AG04450 (cell line): Measurements from ENCODE around the gene PPP2R2C. TPM values are rescaled to one million over a fixed set of nuclear protein-coding genes. Genes with fewer than 3 reads are reported as not detected.

Experiments used
- CTCF ChIA-PET: fragments of 300-600, 350-600 bp; formaldehyde crosslinking; extraction: SDS; loops from one replicate; lab custom pipeline; 2022; ENCODE audit warnings: antibody characterized with exemption, inconsistent platforms; lab: Charles Lee
- POLR2A ChIA-PET: fragments of 350-600 bp; formaldehyde crosslinking; extraction: SDS; loops from one replicate; lab custom pipeline; 2021; ENCODE audit warnings: antibody characterized with exemption, inconsistent platforms; lab: Yijun Ruan, JAX
- DNase-seq: peaks from one replicate; pipeline ENCODE4 v3.0.0-alpha.2; 2011; ENCODE audit warnings: low read depth, low spot score
- H3K27ac ChIP-seq: one replicate; pipeline ENCODE4 v1.5.1; 2012; ENCODE audit warnings: low read depth, low read length, control low read depth
- H3K27me3 ChIP-seq: one replicate; pipeline ENCODE4 v1.6.0; 2012; ENCODE audit warnings: low read length; ENCODE audit not compliant: control insufficient read depth, insufficient read depth
- H3K4me3 ChIP-seq: 2 replicates; pipeline ENCODE4 v1.5.1; 2011; ENCODE audit warnings: mild to moderate bottlenecking, low read depth, low read length, control low read depth
- H3K9me3 ChIP-seq: 2 replicates; pipeline ENCODE4 v1.5.1; 2012; ENCODE audit warnings: low read length; ENCODE audit not compliant: control insufficient read depth, insufficient read depth
- polyA plus RNA-seq: library from polyadenylated mRNA; depleted of rRNA; stranded (reverse); fragments of >200 nt; gene quantifications from 2 replicates; pipeline ENCODE4 v1.2.3, GENCODE V29; 2011
- TF ChIP-seq, protein P1 (sequence below): IDR thresholded peaks from 2 replicates; pipeline ENCODE4 v1.5.1; 2011; ENCODE audit warnings: low read depth, low read length, control low read depth, inconsistent platforms

The PPP2R2C gene
- polyA plus RNA-seq, 1 experiment = 0.07 TPM

DNA sequence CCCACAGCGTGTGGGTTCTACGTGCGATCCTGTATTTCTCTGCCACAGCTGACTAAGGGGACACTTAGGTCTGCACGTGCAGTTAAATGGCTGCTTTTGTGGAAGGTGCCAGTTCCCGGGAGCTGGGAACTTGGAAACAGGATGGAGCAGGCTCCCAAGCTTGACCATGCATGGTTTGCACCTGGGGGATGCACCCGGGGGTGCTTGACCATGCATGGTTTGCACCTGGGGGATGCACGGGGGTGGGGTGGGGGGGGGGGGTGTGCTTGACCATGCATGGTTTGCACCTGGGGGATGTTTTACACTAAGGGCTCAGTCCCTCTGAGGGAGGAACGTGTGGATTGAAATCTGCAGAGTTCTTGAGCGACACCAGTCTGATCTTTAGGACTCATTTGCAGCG lies 197.1 kb downstream of the PPP2R2C start:
- H3K27me3 ChIP-seq = no peaks in the 10 kb centered on the region
- ChIA-PET CTCF (interaction anchor here (1.2 to 19.8 kb wide), 2 partner anchors 12 to 53 kb away, joined by 3 to 310 read pairs; no protein-coding TSS in a partner anchor), POLR2A (no interaction called here)
- no peaks in the 10 kb centered on the region; the same call in 1 of the 2 replicates for H3K9me3 ChIP-seq
- H3K4me3 ChIP-seq = no peak overlapping the region
- H3K27ac ChIP-seq = no peak overlapping the region
- TF ChIP-seq, protein P1, sequence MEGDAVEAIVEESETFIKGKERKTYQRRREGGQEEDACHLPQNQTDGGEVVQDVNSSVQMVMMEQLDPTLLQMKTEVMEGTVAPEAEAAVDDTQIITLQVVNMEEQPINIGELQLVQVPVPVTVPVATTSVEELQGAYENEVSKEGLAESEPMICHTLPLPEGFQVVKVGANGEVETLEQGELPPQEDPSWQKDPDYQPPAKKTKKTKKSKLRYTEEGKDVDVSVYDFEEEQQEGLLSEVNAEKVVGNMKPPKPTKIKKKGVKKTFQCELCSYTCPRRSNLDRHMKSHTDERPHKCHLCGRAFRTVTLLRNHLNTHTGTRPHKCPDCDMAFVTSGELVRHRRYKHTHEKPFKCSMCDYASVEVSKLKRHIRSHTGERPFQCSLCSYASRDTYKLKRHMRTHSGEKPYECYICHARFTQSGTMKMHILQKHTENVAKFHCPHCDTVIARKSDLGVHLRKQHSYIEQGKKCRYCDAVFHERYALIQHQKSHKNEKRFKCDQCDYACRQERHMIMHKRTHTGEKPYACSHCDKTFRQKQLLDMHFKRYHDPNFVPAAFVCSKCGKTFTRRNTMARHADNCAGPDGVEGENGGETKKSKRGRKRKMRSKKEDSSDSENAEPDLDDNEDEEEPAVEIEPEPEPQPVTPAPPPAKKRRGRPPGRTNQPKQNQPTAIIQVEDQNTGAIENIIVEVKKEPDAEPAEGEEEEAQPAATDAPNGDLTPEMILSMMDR = no peak
- no peak for DNase-seq

GRCh38 chr4:6273661-6273990 lies 198.8 kb downstream of the PPP2R2C start:
- Histone ChIP-seq H3K4me3 (peak overlapping the region; percentile 39), H3K9me3 (no peaks in the 10 kb centered on the region; the same call in 1 of the 2 replicates), H3K27ac (peak overlapping the region; percentile 96), H3K27me3 (no peaks in the 10 kb centered on the region)
- CTCF ChIA-PET = interaction anchor here (3.2 to 19.8 kb wide), 2 partner anchors 23 to 55 kb away, joined by 15 to 310 read pairs; no protein-coding TSS in a partner anchor
- TF ChIP-seq, protein P1 = no peak
- POLR2A ChIA-PET = interaction anchor here (1.0 kb wide), 1 partner anchor 25 kb away, joined by 3 read pairs; no protein-coding TSS in a partner anchor
- DNase-seq = no peak

DNA sequence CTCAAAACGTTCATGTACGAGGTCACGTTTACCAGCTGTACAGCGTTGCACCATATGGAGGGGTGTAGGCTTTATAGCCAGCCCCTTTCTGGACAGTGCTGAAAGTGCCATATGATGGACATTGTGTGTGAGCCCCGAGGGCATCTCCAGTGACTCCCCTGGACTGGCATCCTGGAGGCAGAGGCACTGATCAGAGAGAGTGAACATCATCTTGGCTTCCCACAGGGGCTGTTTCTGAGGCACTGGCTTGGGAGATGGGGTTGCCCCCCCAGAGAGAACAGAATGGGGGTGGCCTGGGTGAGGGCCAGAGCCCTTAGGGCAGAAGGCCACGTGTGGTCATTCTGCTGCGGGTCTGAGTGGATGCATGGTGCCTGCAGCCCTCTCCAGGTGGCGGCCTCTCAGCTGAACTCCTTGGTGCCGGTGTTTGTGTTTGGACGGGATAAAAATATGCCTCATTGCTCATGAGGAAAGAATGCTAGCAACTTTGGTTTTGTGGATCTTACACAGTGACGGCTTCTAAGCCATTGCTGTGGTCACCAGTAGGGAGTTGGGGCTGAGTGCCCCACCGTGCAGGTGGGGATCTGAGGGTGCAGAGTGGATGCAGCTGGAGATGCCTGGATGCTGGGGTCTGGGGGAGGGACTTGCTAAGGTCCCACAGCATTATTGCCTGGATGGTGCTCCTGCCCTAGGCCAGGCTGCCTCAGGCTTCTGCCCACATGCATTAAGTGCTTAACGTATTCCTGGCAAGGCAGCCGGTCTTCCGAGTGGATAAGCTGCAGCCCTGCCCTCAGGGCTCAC lies 199.4 kb downstream of the PPP2R2C start:
- no peaks in the 10 kb centered on the region; the same call in 1 of the 2 replicates for H3K9me3 ChIP-seq
- peak overlapping the region; percentile 39 for H3K4me3 ChIP-seq
- POLR2A ChIA-PET = interaction anchor here (1.0 kb wide), 1 partner anchor 25 kb away, joined by 3 read pairs; no protein-coding TSS in a partner anchor
- H3K27ac ChIP-seq = peak overlapping the region; percentile 96
- peak; percentile 75 for DNase-seq
- TF ChIP-seq, protein P1 = 0 out of 2 replicates have a peak, but pooled peaks have one; percentile 1
- H3K27me3 ChIP-seq = peaks cover 2% of the 10 kb centered on the region
- CTCF ChIA-PET = interaction anchor here (3.2 to 19.8 kb wide), 2 partner anchors 23 to 56 kb away, joined by 15 to 310 read pairs; no protein-coding TSS in a partner anchor

GRCh38 chr4:6271701-6272465 lies 200.5 kb downstream of the PPP2R2C start:
- 0 out of 2 replicates have a peak overlapping the region, but pooled peaks have one; percentile 17 for H3K4me3 ChIP-seq

More at GRCh38 chr4:6271701-6272465, 200.5 kb downstream of the PPP2R2C start:
- Histone ChIP-seq H3K27ac (peak overlapping the region; percentile 39), H3K9me3 (no peaks in the 10 kb centered on the region; the same call in 1 of the 2 replicates), H3K27me3 (peaks cover 5% of the 10 kb centered on the region)
- no peak for DNase-seq
- TF ChIP-seq, protein P1 = no peak
- ChIA-PET CTCF (interaction anchor here (3.2 to 19.8 kb wide), 2 partner anchors 22 to 57 kb away, joined by 15 to 310 read pairs; no protein-coding TSS in a partner anchor), POLR2A (no interaction called here)
